ENCODE measurements around the gene PRKCSH.

Gene PRKCSH

GRCh38 chr19:11499890-11500420 is 64.5 kb downstream of the PRKCSH start:
- no peak for DNase-seq (ENCODE audit: low spot score)

Small RNA genes within 50 kb of the gene (small RNA-seq; reads per million reads assigned to genes)
- gene MIR7974 (0.27 to 17.9 reads per million in 2 experiments), gene RF00019 (0 reads per million in 2 experiments)
